Measurements from ENCODE around the gene GINS2.

DNA sequence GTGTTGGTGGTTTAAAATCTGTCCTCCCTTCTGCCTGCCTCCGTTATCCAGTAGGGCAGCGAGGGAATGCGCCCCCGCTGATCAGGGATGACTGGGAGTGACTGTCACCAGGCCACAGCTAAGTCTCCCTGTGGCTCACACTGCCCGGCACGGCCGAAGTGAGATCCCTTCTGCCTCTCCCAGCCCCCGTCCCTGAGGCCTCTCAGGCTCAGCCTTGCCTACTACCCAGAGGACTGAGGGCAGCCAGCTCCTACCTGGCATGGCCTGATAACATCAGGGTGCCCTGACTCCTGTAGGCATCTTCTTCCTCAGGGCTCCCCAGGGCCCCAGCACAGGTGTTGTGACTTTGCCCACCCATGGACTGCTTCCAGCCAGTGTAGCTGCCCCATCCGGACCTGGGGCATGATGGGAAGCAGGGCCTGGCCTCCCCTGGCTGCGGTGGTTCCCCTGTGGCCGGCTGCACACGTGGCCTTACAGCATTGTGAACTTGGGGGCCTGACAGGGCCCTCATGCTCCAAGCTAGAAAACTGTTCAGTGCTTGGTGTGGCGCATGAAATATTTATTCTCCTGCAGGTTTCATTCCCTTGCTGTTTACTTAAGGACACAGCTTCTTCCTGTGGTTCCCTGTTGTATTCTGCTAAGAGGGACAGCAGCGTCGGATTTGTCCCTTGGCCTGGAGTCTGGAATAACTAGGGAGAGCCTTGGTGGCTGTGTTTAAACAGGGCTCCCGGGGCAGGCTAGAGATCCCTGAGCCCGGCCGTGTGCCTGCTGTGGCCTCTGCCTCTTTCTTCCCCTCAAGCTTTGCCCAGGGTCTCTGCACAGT lies 30.0 kb downstream of the GINS2 start:
- TF ChIP-seq, protein P1, sequence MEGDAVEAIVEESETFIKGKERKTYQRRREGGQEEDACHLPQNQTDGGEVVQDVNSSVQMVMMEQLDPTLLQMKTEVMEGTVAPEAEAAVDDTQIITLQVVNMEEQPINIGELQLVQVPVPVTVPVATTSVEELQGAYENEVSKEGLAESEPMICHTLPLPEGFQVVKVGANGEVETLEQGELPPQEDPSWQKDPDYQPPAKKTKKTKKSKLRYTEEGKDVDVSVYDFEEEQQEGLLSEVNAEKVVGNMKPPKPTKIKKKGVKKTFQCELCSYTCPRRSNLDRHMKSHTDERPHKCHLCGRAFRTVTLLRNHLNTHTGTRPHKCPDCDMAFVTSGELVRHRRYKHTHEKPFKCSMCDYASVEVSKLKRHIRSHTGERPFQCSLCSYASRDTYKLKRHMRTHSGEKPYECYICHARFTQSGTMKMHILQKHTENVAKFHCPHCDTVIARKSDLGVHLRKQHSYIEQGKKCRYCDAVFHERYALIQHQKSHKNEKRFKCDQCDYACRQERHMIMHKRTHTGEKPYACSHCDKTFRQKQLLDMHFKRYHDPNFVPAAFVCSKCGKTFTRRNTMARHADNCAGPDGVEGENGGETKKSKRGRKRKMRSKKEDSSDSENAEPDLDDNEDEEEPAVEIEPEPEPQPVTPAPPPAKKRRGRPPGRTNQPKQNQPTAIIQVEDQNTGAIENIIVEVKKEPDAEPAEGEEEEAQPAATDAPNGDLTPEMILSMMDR (conservative IDR thresholded peaks at IDR 0.05), result no peak
- no peak for TF ChIP-seq EZH2 (IDR thresholded peaks at IDR 0.05; ENCODE audit: low read depth)
